ENCODE results near the gene TRIM52. TPM values are rescaled to one million over a fixed set of nuclear protein-coding genes. Genes with fewer than 3 reads are reported as not detected.

Gene TRIM52
- total and polyA plus RNA-seq, 2 donors (not counting 1 experiment from before 2014, with no cell fraction given) = 7.9 to 8.1 TPM

- TF ChIP-seq EZH2 (IDR thresholded peaks at IDR 0.05; ENCODE audit: low read length, missing control alignments) (no peak), CTCF (conservative IDR thresholded peaks at IDR 0.05 in 1 of 2, IDR thresholded peaks at IDR 0.05 in 1 of 2; ENCODE audit: low read depth in 1 of 2, low read length in 2 of 2) (no peak)
- DNase-seq (ENCODE audit: low read depth in 2 of 2) = no peak
- Histone ChIP-seq H3K36me3 (ENCODE audit: control insufficient read depth, insufficient read depth, low read length) (peaks cover 10% of the 10 kb centered on the region), H3K79me2 (ENCODE audit: control insufficient read depth, insufficient read depth, low read length) (peaks cover 77% of the 10 kb centered on the region), H3K4me2 (ENCODE audit: extremely low read depth, insufficient read depth, low read length) (peak overlapping the region; percentile 76), H3K4me1 (ENCODE audit: control insufficient read depth, extremely low read depth, insufficient read depth, low read length) (peaks cover 26% of the 10 kb centered on the region), H3K9me3 (ENCODE audit: control insufficient read depth, insufficient read depth, low read depth, low read length) (no peaks in the 10 kb centered on the region), H4K20me1 (ENCODE audit: control insufficient read depth, extremely low read depth, insufficient read depth, low read length) (peaks cover 6% of the 10 kb centered on the region), H3K9ac (ENCODE audit: insufficient read depth, low read length) (peak overlapping the region; percentile 78), H3K4me3 (replicated peaks in 1 of 4; ENCODE audit: control extremely low read depth in 1 of 4, insufficient read depth in 1 of 4, low read depth in 3 of 4, low read length in 4 of 4) (peak overlapping the region; percentile 47 to 98 (median 70)), H2AFZ (ENCODE audit: low read length) (no peak overlapping the region), H3K27me3 (ENCODE audit: control insufficient read depth, insufficient read depth, low read length) (no peaks in the 10 kb centered on the region), H3K27ac (ENCODE audit: insufficient read depth, low read length) (peak overlapping the region; percentile 91)
These were observed 15.3 kb downstream of the TRIM52 start for GRCh38 chr5:181245427-181246275.

- peaks cover 77% of the 10 kb centered on the region for H3K79me2 ChIP-seq (ENCODE audit: control insufficient read depth, insufficient read depth, low read length)
- TF ChIP-seq CTCF (conservative IDR thresholded peaks at IDR 0.05 in 1 of 2, IDR thresholded peaks at IDR 0.05 in 1 of 2; ENCODE audit: low read depth in 1 of 2, low read length in 2 of 2) = no peak
- no peak for TF ChIP-seq EZH2 (IDR thresholded peaks at IDR 0.05; ENCODE audit: low read length, missing control alignments)
- peak within 1 kb of the TSS; percentile 98 for H2AFZ ChIP-seq (ENCODE audit: low read length)
- H3K4me3 ChIP-seq (replicated peaks in 1 of 4; ENCODE audit: control extremely low read depth in 1 of 4, insufficient read depth in 1 of 4, low read depth in 3 of 4, low read length in 4 of 4) = peak within 1 kb of the TSS; percentile 90 to 100 (median 96)
- H4K20me1 ChIP-seq (ENCODE audit: control insufficient read depth, extremely low read depth, insufficient read depth, low read length) = peaks cover 6% of the 10 kb centered on the region
- no peaks in the 10 kb centered on the region for H3K27me3 ChIP-seq (ENCODE audit: control insufficient read depth, insufficient read depth, low read length)
- H3K4me1 ChIP-seq (ENCODE audit: control insufficient read depth, extremely low read depth, insufficient read depth, low read length) = peaks cover 22% of the 10 kb centered on the region
- peak within 1 kb of the TSS; percentile 94 for H3K4me2 ChIP-seq (ENCODE audit: extremely low read depth, insufficient read depth, low read length)
- no peaks in the 10 kb centered on the region for H3K9me3 ChIP-seq (ENCODE audit: control insufficient read depth, insufficient read depth, low read depth, low read length)
- H3K27ac ChIP-seq (ENCODE audit: insufficient read depth, low read length) = peak within 1 kb of the TSS; percentile 83
- peak within 1 kb of the TSS; percentile 84 for H3K9ac ChIP-seq (ENCODE audit: insufficient read depth, low read length)
- DNase-seq (ENCODE audit: low read depth in 2 of 2) = peak; percentile 86 to 92
- H3K36me3 ChIP-seq (ENCODE audit: control insufficient read depth, insufficient read depth, low read length) = peaks cover 16% of the 10 kb centered on the region
These were observed 17.2 kb downstream of the TRIM52 start, which contains the start of gene RACK1 for GRCh38 chr5:181243564-181244343. RACK1 (minus strand) TSS chr5:181243906; CDS start chr5:181243800, 106 bp downstream.

- Histone ChIP-seq H3K79me2 (ENCODE audit: control insufficient read depth, insufficient read depth, low read length) (peaks cover 71% of the 10 kb centered on the region), H3K36me3 (ENCODE audit: control insufficient read depth, insufficient read depth, low read length) (peaks cover 16% of the 10 kb centered on the region), H3K4me3 (replicated peaks in 1 of 4; ENCODE audit: control extremely low read depth in 1 of 4, insufficient read depth in 1 of 4, low read depth in 3 of 4, low read length in 4 of 4) (peak overlapping the region; percentile 90 to 100 (median 96)), H4K20me1 (ENCODE audit: control insufficient read depth, extremely low read depth, insufficient read depth, low read length) (peaks cover 6% of the 10 kb centered on the region), H2AFZ (ENCODE audit: low read length) (no peak overlapping the region), H3K27ac (ENCODE audit: insufficient read depth, low read length) (peak overlapping the region; percentile 83), H3K4me1 (ENCODE audit: control insufficient read depth, extremely low read depth, insufficient read depth, low read length) (peaks cover 20% of the 10 kb centered on the region), H3K9me3 (ENCODE audit: control insufficient read depth, insufficient read depth, low read depth, low read length) (no peaks in the 10 kb centered on the region), H3K9ac (ENCODE audit: insufficient read depth, low read length) (peak overlapping the region; percentile 84), H3K27me3 (ENCODE audit: control insufficient read depth, insufficient read depth, low read length) (no peaks in the 10 kb centered on the region), H3K4me2 (ENCODE audit: extremely low read depth, insufficient read depth, low read length) (peak overlapping the region; percentile 94)
- DNase-seq (ENCODE audit: low read depth in 2 of 2) = no peak
- TF ChIP-seq EZH2 (IDR thresholded peaks at IDR 0.05; ENCODE audit: low read length, missing control alignments) = no peak
- TF ChIP-seq CTCF (conservative IDR thresholded peaks at IDR 0.05 in 1 of 2, IDR thresholded peaks at IDR 0.05 in 1 of 2; ENCODE audit: low read depth in 1 of 2, low read length in 2 of 2) = no peak
These were observed 17.9 kb downstream of the TRIM52 start for GRCh38 chr5:181243018-181243563.

All from fibroblast of lung (primary cell).